Esophagus squamous epithelium (tissue), 4 donors: ENCODE data around the gene VANGL2.

Experiments
- POLR2A ChIP-seq, 4 donors: fragments of 450-650 bp; IDR thresholded peaks; one replicate each; pipeline ENCODE4 v1.6.1; 2017; ENCODE audit warnings: antibody characterized with exemption in 4 of 4, mild to moderate bottlenecking in 4 of 4, moderate library complexity in 3 of 4
- TF ChIP-seq, protein P1 (sequence below), 6 experiments: fragments of 450-650 bp in 4 of 6; fragments of 200-600 bp in 2 of 6; sonication (generic) in 2 of 6; IDR thresholded peaks; one replicate each; pipeline ENCODE4 v1.5.1; 2016 to 2019; ENCODE audit warnings: antibody characterized with exemption in 6 of 6, mild to moderate bottlenecking in 4 of 6, moderate library complexity in 4 of 6

DNA sequence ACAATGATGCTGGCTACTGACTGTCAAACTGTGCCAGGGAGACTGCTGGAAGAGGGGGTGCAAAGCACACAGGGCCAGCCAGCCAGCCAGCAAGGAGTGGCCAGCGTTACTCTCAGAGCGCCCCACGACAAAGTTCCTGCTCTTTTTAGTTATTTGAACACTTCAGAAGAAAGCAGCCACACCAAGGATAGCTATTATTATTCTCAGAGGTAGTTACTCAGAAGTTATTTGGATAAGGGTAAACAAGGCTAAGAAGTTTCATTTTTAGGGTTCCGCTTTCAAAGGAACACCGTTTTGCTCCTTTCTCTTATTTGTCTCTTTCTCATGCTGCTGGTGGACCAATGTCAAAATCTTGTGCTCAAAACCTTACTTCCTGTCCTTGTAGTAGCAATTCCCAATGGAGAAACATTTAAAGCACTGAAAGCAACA, 59.9 kb downstream of the VANGL2 start:
- TF ChIP-seq, protein P1, sequence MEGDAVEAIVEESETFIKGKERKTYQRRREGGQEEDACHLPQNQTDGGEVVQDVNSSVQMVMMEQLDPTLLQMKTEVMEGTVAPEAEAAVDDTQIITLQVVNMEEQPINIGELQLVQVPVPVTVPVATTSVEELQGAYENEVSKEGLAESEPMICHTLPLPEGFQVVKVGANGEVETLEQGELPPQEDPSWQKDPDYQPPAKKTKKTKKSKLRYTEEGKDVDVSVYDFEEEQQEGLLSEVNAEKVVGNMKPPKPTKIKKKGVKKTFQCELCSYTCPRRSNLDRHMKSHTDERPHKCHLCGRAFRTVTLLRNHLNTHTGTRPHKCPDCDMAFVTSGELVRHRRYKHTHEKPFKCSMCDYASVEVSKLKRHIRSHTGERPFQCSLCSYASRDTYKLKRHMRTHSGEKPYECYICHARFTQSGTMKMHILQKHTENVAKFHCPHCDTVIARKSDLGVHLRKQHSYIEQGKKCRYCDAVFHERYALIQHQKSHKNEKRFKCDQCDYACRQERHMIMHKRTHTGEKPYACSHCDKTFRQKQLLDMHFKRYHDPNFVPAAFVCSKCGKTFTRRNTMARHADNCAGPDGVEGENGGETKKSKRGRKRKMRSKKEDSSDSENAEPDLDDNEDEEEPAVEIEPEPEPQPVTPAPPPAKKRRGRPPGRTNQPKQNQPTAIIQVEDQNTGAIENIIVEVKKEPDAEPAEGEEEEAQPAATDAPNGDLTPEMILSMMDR (IDR thresholded peaks at IDR 0.05): no peak
- no peak for TF ChIP-seq POLR2A (IDR thresholded peaks at IDR 0.05)
